ENCODE data around the gene FARP2. TPM values are rescaled to one million over a fixed set of nuclear protein-coding genes. Genes with fewer than 3 reads are reported as not detected.

Gene FARP2
- total RNA-seq, 4 donors from 2014 or later, result 70.0 to 185 (median 95.5) TPM

- no peaks in the 10 kb centered on the region for H3K27me3 ChIP-seq
- TF ChIP-seq POLR2AphosphoS5 (IDR thresholded peaks at IDR 0.05) (no peak), EP300 (IDR thresholded peaks at IDR 0.05) (no peak)
- H3K36me3 ChIP-seq, result no peaks in the 10 kb centered on the region
- H3K27ac ChIP-seq, result no peak overlapping the region
- 64% methylated on average over 1 of the region's 1 CpG for WGBS
- H3K9me3 ChIP-seq, result no peaks in the 10 kb centered on the region
- DNase-seq (ENCODE audit: low spot score in 2 of 2), result no peak
- H3K4me3 ChIP-seq, result no peak overlapping the region
- H3K4me1 ChIP-seq, result peaks cover 73% of the 10 kb centered on the region
These were observed 35.1 kb upstream of the FARP2 start for GRCh38 chr2:241321033-241321432.

GRCh38 chr2:241321886-241322285, 34.2 kb upstream of the FARP2 start:
- H3K9me3 ChIP-seq, result no peaks in the 10 kb centered on the region
- no peak overlapping the region for H3K4me3 ChIP-seq
- H3K36me3 ChIP-seq, result peaks cover 3% of the 10 kb centered on the region
- DNase-seq (ENCODE audit: low spot score in 2 of 2), result no peak
- no peaks in the 10 kb centered on the region for H3K27me3 ChIP-seq
- TF ChIP-seq POLR2A (IDR thresholded peaks at IDR 0.05) (no peak), EP300 (IDR thresholded peaks at IDR 0.05) (no peak), CTCF (IDR thresholded peaks at IDR 0.05) (no peak), POLR2AphosphoS5 (IDR thresholded peaks at IDR 0.05) (no peak)
- peaks cover 69% of the 10 kb centered on the region for H3K4me1 ChIP-seq
- H3K27ac ChIP-seq, result no peak overlapping the region
- WGBS, result 44% methylated on average over 1 of the region's 1 CpG

GRCh38 chr2:241323778-241324177, 32.3 kb upstream of the FARP2 start:
- H3K9me3 ChIP-seq, result no peaks in the 10 kb centered on the region
- 81% methylated on average over 5 of the region's 5 CpGs for WGBS
- peaks cover 3% of the 10 kb centered on the region for H3K36me3 ChIP-seq
- TF ChIP-seq POLR2AphosphoS5 (IDR thresholded peaks at IDR 0.05) (no peak), CTCF (IDR thresholded peaks at IDR 0.05) (no peak), POLR2A (IDR thresholded peaks at IDR 0.05) (no peak), EP300 (IDR thresholded peaks at IDR 0.05) (no peak)
- H3K27me3 ChIP-seq, result no peaks in the 10 kb centered on the region
- no peak overlapping the region for H3K27ac ChIP-seq
- peaks cover 50% of the 10 kb centered on the region for H3K4me1 ChIP-seq
- DNase-seq (ENCODE audit: low spot score in 2 of 2), result no peak
- H3K4me3 ChIP-seq, result no peak overlapping the region

GRCh38 chr2:241324775-241325174, 31.3 kb upstream of the FARP2 start:
- Histone ChIP-seq H3K36me3 (peaks cover 11% of the 10 kb centered on the region), H3K27ac (no peak overlapping the region), H3K9me3 (no peaks in the 10 kb centered on the region), H3K27me3 (no peaks in the 10 kb centered on the region), H3K4me1 (peaks cover 46% of the 10 kb centered on the region), H3K4me3 (no peak overlapping the region)
- no peak for DNase-seq (ENCODE audit: low spot score in 2 of 2)
- TF ChIP-seq POLR2AphosphoS5 (IDR thresholded peaks at IDR 0.05) (no peak), EP300 (IDR thresholded peaks at IDR 0.05) (no peak), CTCF (IDR thresholded peaks at IDR 0.05) (no peak), POLR2A (IDR thresholded peaks at IDR 0.05) (no peak)

- TF ChIP-seq POLR2A (IDR thresholded peaks at IDR 0.05), result no peak
- TF ChIP-seq CTCF (IDR thresholded peaks at IDR 0.05), result no peak
- no peak for TF ChIP-seq POLR2AphosphoS5 (IDR thresholded peaks at IDR 0.05)
- no peak for TF ChIP-seq EP300 (IDR thresholded peaks at IDR 0.05)
- WGBS, result 87% methylated on average over 1 of the region's 1 CpG
These were observed 30.8 kb upstream of the FARP2 start for GRCh38 chr2:241325257-241325656.

More at GRCh38 chr2:241325257-241325656, 30.8 kb upstream of the FARP2 start:
- Histone ChIP-seq H3K36me3 (peaks cover 11% of the 10 kb centered on the region), H3K4me3 (no peak overlapping the region), H3K9me3 (no peaks in the 10 kb centered on the region), H3K27ac (no peak overlapping the region), H3K27me3 (no peaks in the 10 kb centered on the region), H3K4me1 (peaks cover 46% of the 10 kb centered on the region)
- no peak for DNase-seq (ENCODE audit: low spot score in 2 of 2)
